Inflammatory macrophage treated with lipopolysaccharide for 1 hour (primary cell): ENCODE results near the gene CSH2.
"Not testable (repeated sequence)": the region's sequence is repeated elsewhere in the genome, so short reads cannot be mapped to it uniquely, and the experiment has no call there.

Experiments used
- DNase-seq, 2 donors: peaks; one replicate each; pipeline ENCODE4 v3.0.0-alpha.2; 2020 to 2022

The CSH2 gene

GRCh38 chr17:63894821-63895220 is 21.3 kb upstream of the CSH2 start:
- not testable (repeated sequence) for DNase-seq

GRCh38 chr17:63894021-63894420 is 20.5 kb upstream of the CSH2 start:
- not testable (repeated sequence) for DNase-seq

GRCh38 chr17:63892316-63893037 is 19.0 kb upstream of the CSH2 start:
- DNase-seq, result not testable (repeated sequence)

- DNase-seq, result peak; percentile 10 to 41
Observed at GRCh38 chr17:63889026-63889848, 15.8 kb upstream of the CSH2 start.

- DNase-seq, result not testable (repeated sequence)
Observed at GRCh38 chr17:63885119-63885518, 11.6 kb upstream of the CSH2 start.

GRCh38 chr17:63882626-63883126 is 9.2 kb upstream of the CSH2 start:
- not testable (repeated sequence) for DNase-seq

GRCh38 chr17:63881935-63882601 is 8.6 kb upstream of the CSH2 start, which contains the start of gene GH2:
Gene GH2 (minus strand): TSS chr17:63881944. CDS start chr17:63881801, 143 bp downstream.
- DNase-seq, result peak; percentile 8 to 69

- DNase-seq, result not testable (repeated sequence)
Observed at GRCh38 chr17:63881337-63881736, 7.9 kb upstream of the CSH2 start.

GRCh38 chr17:63880706-63881105 is 7.2 kb upstream of the CSH2 start:
- no peak for DNase-seq

GRCh38 chr17:63878413-63878812 is 4.9 kb upstream of the CSH2 start:
- not testable (repeated sequence) for DNase-seq

- not testable (repeated sequence) for DNase-seq
Observed at GRCh38 chr17:63874693-63875092, 1.2 kb upstream of the CSH2 start.

- DNase-seq, result not testable (repeated sequence)
Observed at GRCh38 chr17:63874061-63874626, 667 bp upstream of the CSH2 start.

GRCh38 chr17:63871646-63872365 is 1.7 kb downstream of the CSH2 start:
- DNase-seq, result not testable (repeated sequence)

GRCh38 chr17:63870292-63870665 is 3.2 kb downstream of the CSH2 start:
- not testable (repeated sequence) for DNase-seq

GRCh38 chr17:63869491-63870291 is 3.8 kb downstream of the CSH2 start:
- not testable (repeated sequence) for DNase-seq

GRCh38 chr17:63866625-63867024 is 6.9 kb downstream of the CSH2 start:
- DNase-seq, result not testable (repeated sequence)

GRCh38 chr17:63859257-63859656 is 14.2 kb downstream of the CSH2 start:
- no peak for DNase-seq

- DNase-seq, result not testable (repeated sequence)
Observed at GRCh38 chr17:63856425-63856824, 17.1 kb downstream of the CSH2 start.

GRCh38 chr17:63855185-63855584 is 18.3 kb downstream of the CSH2 start:
- DNase-seq, result no peak

GRCh38 chr17:63854709-63855108 is 18.8 kb downstream of the CSH2 start:
- no peak for DNase-seq

GRCh38 chr17:63853260-63853659 is 20.2 kb downstream of the CSH2 start:
- no peak for DNase-seq
